Esophagus squamous epithelium (tissue), 5 donors: ENCODE data around the gene OTOG. TPM values are rescaled to one million over a fixed set of nuclear protein-coding genes. Genes with fewer than 3 reads are reported as not detected.

ENCODE experiments used
- DNase-seq: peaks from one replicate; lab custom pipeline; 2025; lab: John Stamatoyannopoulos, UW
- H3K27ac ChIP-seq, 4 donors: fragments of 200-600 bp; sonication (generic); one replicate each; pipeline ENCODE4 v1.5.1; 2016 to 2019; ENCODE audit warnings: mild to moderate bottlenecking in 1 of 4
- H3K27me3 ChIP-seq, 4 donors: fragments of 200-600 bp; sonication (generic); 1 replicate in 3 of 4; 2 replicates in 1 of 4; pipeline versions ENCODE4 v1.5.1 to v1.6.0; 2017 to 2021; ENCODE audit warnings: antibody characterized with exemption in 1 of 4
- H3K36me3 ChIP-seq, 3 donors: fragments of 200-600 bp; sonication (generic); one replicate each; pipeline ENCODE4 v1.5.1; 2016 to 2019
- H3K4me1 ChIP-seq, 3 donors: fragments of 200-600 bp; sonication (generic); one replicate each; pipeline ENCODE4 v1.5.1; 2017 to 2019
- H3K4me3 ChIP-seq, 4 donors: fragments of 200-600 bp; sonication (generic); 1 replicate in 3 of 4; 2 replicates in 1 of 4; pipeline ENCODE4 v1.5.1; 2016 to 2019; ENCODE audit warnings: mild to moderate bottlenecking in 2 of 4, moderate library complexity in 1 of 4
- H3K9me3 ChIP-seq, 3 donors: fragments of 200-600 bp; sonication (generic); one replicate each; pipeline ENCODE4 v1.5.1; 2016 to 2019
- CTCF ChIP-seq, 6 experiments: fragments of 450-650 bp in 4 of 6; fragments of 200-600 bp in 2 of 6; sonication (generic) in 2 of 6; IDR thresholded peaks; one replicate each; pipeline ENCODE4 v1.5.1; 2016 to 2019; ENCODE audit warnings: antibody characterized with exemption in 6 of 6, mild to moderate bottlenecking in 4 of 6, moderate library complexity in 4 of 6
- POLR2A ChIP-seq, 4 donors: fragments of 450-650 bp; IDR thresholded peaks; one replicate each; pipeline ENCODE4 v1.6.1; 2017; ENCODE audit warnings: antibody characterized with exemption in 4 of 4, mild to moderate bottlenecking in 4 of 4, moderate library complexity in 3 of 4
- WGBS, 2 donors: methylation state at CpG; one replicate each; pipeline ENCODE4 v1.1.5; 2018; 5-methylcytosine and 5-hydroxymethylcytosine counted together
- intact Hi-C: fragments of 100-400 bp; cut with DNase I; formaldehyde crosslinking; loops from one replicate; pipeline ENCODE4 v1.15.0; 2022
- total RNA-seq, 4 donors: library from RNA; depleted of rRNA; stranded (reverse); fragments of >200 nt; gene quantifications; one replicate each; pipeline ENCODE4 v1.1.0, GENCODE V29; 2016
- donor health status: DM: yes; HTN: yes; CAD: no.

Gene OTOG
- total RNA-seq, 4 donors from 2014 or later = not detected

- TF ChIP-seq POLR2A (IDR thresholded peaks at IDR 0.05) = no peak
- no peak for TF ChIP-seq CTCF (IDR thresholded peaks at IDR 0.05)
- WGBS, 2 donors = 30 to 45% methylated on average over 2 to 7 of the region's 19 CpGs
Observed at GRCh38 chr11:17640493-17641164, 93.6 kb downstream of the OTOG start.

GRCh38 chr11:17641792-17642350 is 94.8 kb downstream of the OTOG start:
- H3K27me3 ChIP-seq = peaks cover 0 to 5% (median 0%) of the 10 kb centered on the region in 4 donors
- no peak for DNase-seq
- H3K9me3 ChIP-seq = no peaks in the 10 kb centered on the region
- no peak overlapping the region for H3K27ac ChIP-seq
- no peaks in the 10 kb centered on the region for H3K36me3 ChIP-seq
- no peak overlapping the region for H3K4me3 ChIP-seq
- TF ChIP-seq CTCF (IDR thresholded peaks at IDR 0.05) (no peak), POLR2A (IDR thresholded peaks at IDR 0.05) (no peak)
- intact Hi-C loops = no loop called here
- H3K4me1 ChIP-seq = no peaks in the 10 kb centered on the region
- WGBS, 2 donors = 80 to 94% methylated on average over 1 to 9 of the region's 17 CpGs

More at GRCh38 chr11:17640493-17641164, 93.6 kb downstream of the OTOG start:
- intact Hi-C loops = no loop called here
- DNase-seq = no peak
- H3K4me1 ChIP-seq = no peaks in the 10 kb centered on the region
- no peak overlapping the region for H3K27ac ChIP-seq
- H3K4me3 ChIP-seq = no peak overlapping the region
- no peaks in the 10 kb centered on the region for H3K36me3 ChIP-seq
- H3K9me3 ChIP-seq = no peaks in the 10 kb centered on the region
- H3K27me3 ChIP-seq = peaks cover 0 to 5% (median 0%) of the 10 kb centered on the region in 4 donors

- WGBS, 2 donors = 76 to 82% methylated on average over 4 of the region's 4 CpGs
- H3K4me3 ChIP-seq = no peak overlapping the region
- intact Hi-C loops = no loop called here
- no peak for DNase-seq
- H3K27ac ChIP-seq = no peak overlapping the region
- peaks cover 0 to 7% (median 0%) of the 10 kb centered on the region in 4 donors for H3K27me3 ChIP-seq
- no peaks in the 10 kb centered on the region for H3K4me1 ChIP-seq
- H3K36me3 ChIP-seq = no peaks in the 10 kb centered on the region
- TF ChIP-seq CTCF (IDR thresholded peaks at IDR 0.05) (no peak), POLR2A (IDR thresholded peaks at IDR 0.05) (no peak)
- H3K9me3 ChIP-seq = no peaks in the 10 kb centered on the region
Observed at GRCh38 chr11:17642370-17642769, 95.3 kb downstream of the OTOG start.

GRCh38 chr11:17642980-17643379 is 95.9 kb downstream of the OTOG start:
- H3K9me3 ChIP-seq = no peaks in the 10 kb centered on the region
- H3K4me3 ChIP-seq = no peak overlapping the region
- peaks cover 0 to 12% (median 0%) of the 10 kb centered on the region in 4 donors for H3K27me3 ChIP-seq
- WGBS, 2 donors = 60 to 93% methylated on average over 2 of the region's 6 CpGs
- H3K4me1 ChIP-seq = no peaks in the 10 kb centered on the region
- H3K27ac ChIP-seq = no peak overlapping the region
- DNase-seq = no peak
- intact Hi-C loops = no loop called here
- no peak for TF ChIP-seq CTCF (IDR thresholded peaks at IDR 0.05)
- TF ChIP-seq POLR2A (IDR thresholded peaks at IDR 0.05) = no peak
- H3K36me3 ChIP-seq = no peaks in the 10 kb centered on the region
